ENCODE data around the gene GRID2. TPM values are rescaled to one million over a fixed set of nuclear protein-coding genes. Genes with fewer than 3 reads are reported as not detected.

GRID2 gene
- total RNA-seq, 4 donors from 2014 or later, result not detected

GRCh38 chr4:92270908-92271307, 32.9 kb upstream of the GRID2 start:
- no peak for TF ChIP-seq CTCF (IDR thresholded peaks at IDR 0.05; ENCODE audit: low read depth)

DNA sequence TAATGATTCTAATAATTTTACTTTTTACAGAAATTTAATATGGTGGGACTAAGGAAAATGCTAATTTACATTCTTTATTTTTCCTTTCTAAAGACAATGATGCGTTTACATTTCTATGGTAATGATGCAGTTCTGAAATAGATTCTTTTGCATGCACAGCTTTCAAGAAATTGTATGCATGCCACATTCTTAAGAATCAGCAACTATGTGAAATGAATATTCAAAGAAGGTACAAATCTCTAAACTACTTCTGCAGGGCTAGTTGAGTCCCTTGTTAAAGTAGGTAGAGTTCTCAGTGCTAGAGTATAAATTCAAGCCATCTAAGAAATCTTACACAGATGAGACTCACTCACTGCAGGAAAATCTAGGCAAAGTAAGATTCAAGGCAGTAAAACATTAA, 24.5 kb upstream of the GRID2 start:
- no peak for TF ChIP-seq CTCF (IDR thresholded peaks at IDR 0.05; ENCODE audit: low read depth)

GRCh38 chr4:92299152-92299551, 4.6 kb upstream of the GRID2 start:
- TF ChIP-seq CTCF (IDR thresholded peaks at IDR 0.05; ENCODE audit: low read depth), result no peak

DNA sequence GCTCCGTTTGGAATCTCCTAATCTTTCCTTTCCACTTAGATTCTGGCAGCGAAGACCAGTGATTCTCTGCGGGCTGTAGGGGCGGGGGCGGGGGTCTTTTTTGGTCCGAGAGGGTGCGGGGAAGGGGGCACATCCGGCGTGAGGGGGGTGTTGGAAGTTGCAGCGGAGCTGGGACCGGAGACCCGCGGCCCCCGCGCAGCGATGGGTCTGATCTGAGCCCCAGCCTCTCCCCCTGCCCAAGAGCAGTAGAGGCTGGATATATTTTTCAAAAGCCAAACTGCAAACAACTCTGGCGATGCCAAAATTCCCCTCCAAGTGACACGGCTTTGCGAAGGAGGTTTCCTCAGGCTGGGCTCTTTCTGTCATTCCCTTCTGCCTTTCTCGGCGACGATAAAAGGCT, 355 bp downstream of the GRID2 start:
- no peak for TF ChIP-seq CTCF (IDR thresholded peaks at IDR 0.05; ENCODE audit: low read depth)

DNA sequence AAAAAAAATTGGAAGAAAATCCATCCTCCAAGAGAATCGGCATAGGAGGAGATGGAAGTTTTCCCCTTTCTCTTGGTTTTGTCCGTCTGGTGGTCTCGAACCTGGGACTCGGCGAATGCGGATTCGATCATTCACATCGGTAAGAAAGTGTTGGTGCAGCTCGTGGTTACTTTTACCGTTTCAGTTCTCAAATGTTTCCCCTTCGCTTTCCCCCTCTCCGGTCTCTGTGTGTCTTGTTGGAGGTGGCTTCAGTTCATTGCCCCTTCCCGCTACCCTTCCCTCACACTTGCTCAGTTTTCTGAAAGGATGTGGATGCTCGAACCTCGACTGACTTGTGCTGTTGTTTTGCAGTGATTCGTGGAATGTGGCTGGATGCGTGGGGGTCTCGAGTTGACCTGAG, 840 bp downstream of the GRID2 start:
- no peak for TF ChIP-seq CTCF (IDR thresholded peaks at IDR 0.05; ENCODE audit: low read depth)

DNA sequence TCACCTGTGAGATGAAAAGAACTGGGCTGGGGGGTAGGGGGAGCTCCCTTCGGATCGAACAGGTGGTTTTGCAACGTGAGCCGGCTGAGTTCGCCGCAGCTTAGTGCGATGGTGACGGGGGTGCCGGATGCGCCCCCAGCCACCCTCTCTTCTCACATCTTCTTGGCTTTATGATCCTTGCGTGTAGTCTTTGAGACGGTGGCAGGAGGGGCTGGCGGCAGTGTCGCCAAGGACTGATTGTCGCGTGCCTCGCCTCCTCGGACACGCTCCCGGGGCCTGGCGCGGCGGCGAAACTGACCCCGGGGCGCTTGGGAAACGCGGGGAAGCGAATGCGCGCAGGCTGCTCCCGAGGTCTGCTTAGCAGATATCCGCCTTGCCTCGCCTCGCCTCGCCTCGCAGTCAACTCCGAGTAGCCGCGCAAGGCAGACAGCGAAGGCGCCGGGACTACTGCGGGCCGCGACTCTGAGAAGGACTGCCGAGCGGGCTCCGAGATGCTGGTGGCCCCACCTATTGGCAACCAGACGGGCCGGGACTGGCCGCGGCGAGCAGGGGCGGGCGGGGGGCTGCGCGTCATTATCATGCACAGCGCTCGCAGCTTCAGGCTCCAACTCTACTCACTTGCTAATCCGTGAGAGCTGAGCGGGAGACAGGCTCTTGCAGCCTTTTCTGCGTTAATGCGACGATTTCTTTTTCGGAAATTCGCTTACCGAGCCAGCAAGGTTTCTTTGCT, 1.5 kb downstream of the GRID2 start:
- TF ChIP-seq CTCF (IDR thresholded peaks at IDR 0.05; ENCODE audit: low read depth), result no peak

DNA sequence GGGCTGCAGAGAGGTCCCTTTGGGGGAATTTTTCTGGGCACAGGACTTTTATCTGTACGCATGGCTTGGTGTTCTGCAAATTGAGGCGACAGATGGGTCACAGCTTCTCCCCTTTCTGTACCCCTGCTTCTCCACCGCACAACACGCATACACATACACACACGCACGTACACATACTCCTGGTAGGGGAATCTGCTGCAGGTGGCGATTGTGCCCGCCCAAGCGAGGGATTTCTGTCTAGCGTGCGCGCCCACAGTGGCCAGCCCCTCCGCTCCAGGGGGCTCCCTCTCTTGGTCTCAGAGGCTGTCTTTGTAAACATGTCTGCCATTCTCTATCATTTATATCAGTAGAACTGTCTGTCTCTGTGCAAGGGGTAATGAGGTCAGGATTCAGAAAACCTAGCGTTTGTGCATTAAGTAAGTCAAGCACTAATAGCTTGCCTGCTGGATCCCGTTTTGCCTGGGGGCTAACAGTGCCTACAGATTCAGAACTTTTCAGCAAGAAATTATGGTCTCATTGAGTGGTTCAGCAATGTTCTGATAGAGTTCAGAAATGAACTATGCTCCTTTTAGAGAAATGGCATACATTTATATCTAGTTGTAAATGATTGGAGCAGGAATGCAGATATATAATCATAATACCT, 2.2 kb downstream of the GRID2 start:
- no peak for TF ChIP-seq CTCF (IDR thresholded peaks at IDR 0.05; ENCODE audit: low read depth)
